ENCODE results near the gene KRT32.

- TF ChIP-seq CTCF (IDR thresholded peaks at IDR 0.05; ENCODE audit: low read depth, low read length, poor library complexity, severe bottlenecking) (no peak), EZH2phosphoT487 (IDR thresholded peaks at IDR 0.05; ENCODE audit: borderline replicate concordance, low read length) (no peak)
These were observed 46.1 kb downstream of the KRT32 start for GRCh38 chr17:41421116-41421515.
